HG03432 (cell line): ENCODE results near the gene COQ4.
"Not testable (repeated sequence)": the region's sequence is repeated elsewhere in the genome, so short reads cannot be mapped to it uniquely, and the experiment has no call there.

Experiments
- ATAC-seq: cut with Tn5 transposase; IDR thresholded peaks from one replicate; pipeline ENCODE4 v1.9.1; 2021; ENCODE audit warnings: mild to moderate bottlenecking, moderate library complexity; ENCODE audit not compliant: unreplicated experiment

Gene COQ4

GRCh38 chr9:128298535-128299482 lies 23.8 kb upstream of the COQ4 start:
- ATAC-seq = no peak

DNA sequence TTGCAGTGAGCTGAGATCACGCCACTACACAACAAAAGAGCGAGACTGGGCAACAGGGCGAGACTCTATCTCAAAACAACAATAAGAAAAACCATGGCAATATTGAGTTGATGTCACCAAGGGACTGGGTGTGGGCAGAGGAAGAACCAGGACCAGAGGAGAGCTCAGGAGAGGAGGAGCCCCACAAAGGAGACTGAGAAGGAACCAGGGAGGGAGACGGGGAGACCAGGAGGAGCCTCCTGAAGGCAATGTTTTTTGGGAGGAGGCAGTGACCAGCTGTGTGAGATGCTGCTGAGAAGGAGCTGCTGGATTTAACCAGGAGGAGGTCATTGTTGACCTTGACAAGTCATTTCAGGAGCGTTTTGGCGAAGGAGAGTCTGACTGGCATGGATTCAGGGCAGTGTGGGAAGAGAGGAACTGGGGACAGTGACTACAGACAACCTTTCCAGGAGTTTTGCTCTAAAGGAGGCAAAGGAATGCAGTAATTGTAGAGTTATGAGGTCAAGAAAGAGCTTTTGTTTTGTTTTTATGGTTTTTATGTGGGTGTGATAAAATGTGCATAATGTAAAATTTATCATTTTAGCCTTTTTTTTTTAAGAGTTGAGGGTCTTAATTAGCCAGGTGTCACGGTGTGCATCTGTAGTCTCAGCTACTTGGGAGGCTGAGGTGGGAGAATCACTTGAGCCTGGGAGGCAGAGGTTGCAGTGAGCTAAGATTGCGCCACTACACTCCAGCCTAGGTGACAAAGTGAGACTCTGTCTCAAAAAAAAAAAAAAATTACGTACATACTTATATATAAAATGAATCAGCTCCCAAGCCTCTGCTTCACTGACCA lies 18.3 kb upstream of the COQ4 start:
- no peak for ATAC-seq

GRCh38 chr9:128304971-128305288 lies 17.7 kb upstream of the COQ4 start:
- no peak for ATAC-seq

GRCh38 chr9:128309551-128309950 lies 13.1 kb upstream of the COQ4 start:
- ATAC-seq = no peak

- ATAC-seq = no peak
Observed at GRCh38 chr9:128310461-128310860, 12.2 kb upstream of the COQ4 start.

DNA sequence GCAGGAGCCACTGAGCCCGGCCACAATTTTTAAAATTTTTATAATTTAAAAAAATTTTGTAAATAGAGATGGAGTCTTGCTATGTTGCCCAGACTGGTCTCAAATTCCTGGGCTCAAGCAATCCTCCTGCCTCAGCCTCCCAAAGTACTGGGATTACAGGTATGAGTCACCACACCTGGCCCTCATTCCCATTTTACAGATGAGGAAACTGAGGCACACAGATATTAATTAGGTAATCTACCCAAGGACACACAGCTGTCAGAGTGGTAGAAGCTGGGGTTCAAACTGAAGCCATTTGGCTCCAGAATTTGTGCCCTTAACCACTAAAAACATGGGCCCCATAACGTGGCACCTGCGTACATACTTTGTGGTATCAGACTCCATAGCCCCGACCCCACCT lies 7.9 kb upstream of the COQ4 start:
- ATAC-seq = no peak

- no peak for ATAC-seq
Observed at GRCh38 chr9:128316421-128316820, 6.2 kb upstream of the COQ4 start.

- no peak for ATAC-seq
Observed at GRCh38 chr9:128317629-128318028, 5.0 kb upstream of the COQ4 start.

- no peak for ATAC-seq
Observed at GRCh38 chr9:128321343-128321742, 1.3 kb upstream of the COQ4 start.

GRCh38 chr9:128321879-128322403 lies 698 bp upstream of the COQ4 start:
- ATAC-seq = peak; percentile 16

DNA sequence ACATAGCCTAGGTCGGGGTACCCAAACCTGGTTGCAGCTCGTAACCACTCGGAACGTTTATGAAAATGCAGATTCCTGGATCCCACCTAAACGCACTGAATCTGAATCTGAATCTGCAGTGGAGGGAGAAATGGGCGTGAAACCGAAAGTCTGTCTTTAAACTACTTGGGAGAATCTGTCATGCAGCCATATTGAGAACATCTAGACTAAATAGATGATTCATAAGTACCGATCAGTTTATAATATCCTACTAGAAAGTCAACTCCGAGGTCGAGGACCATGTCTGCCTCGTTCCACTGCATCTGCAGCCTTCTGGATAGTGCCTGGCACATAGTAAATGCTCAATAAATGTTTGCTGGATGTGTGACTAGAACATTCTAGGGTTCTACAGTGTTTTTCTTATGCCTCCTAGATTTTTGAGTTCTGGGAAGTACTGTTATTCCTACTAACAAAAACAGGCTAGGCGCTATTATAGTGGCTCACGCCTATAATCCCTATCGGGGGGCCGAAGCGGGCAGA lies 632 bp downstream of the COQ4 start:
- ATAC-seq = no peak

- no peak for ATAC-seq
Observed at GRCh38 chr9:128323791-128324190, 1.2 kb downstream of the COQ4 start.

DNA sequence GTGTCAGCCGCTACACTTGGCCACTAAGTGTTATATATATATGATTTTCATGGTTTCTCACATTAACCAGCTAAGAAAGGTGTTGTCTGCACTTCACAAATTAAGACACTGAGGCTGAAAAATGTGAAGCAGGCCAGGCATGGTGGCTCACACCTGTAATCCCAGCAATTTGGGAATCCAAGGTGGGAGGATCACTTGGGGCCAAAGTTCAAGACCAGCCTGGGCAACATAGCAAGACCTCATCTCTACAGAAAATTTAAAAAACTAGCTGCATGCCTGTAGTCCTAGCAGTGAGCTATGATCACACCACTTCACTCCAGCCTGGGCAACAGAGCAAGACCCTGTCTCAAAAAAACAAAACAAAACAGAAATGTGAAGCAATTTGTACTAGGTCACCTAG lies 1.8 kb downstream of the COQ4 start:
- ATAC-seq = no peak

DNA sequence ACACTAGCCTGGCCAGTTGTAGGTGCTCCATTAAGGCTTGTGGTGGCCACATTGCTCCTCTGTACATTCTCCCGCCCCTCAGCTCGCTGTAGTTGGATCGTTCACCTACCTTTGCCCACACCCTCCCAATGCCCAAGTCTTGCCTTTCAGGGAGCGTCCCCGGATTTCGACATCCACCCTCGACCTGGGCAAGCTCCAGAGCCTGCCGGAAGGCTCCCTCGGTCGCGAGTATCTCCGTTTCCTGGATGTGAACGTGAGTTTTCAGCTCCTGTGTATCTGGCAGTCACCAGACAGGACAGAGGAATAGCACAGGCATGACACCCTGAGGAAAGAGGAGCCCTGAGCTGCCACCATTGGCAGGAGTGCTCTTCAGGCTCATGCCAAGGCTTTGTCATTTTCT lies 3.0 kb downstream of the COQ4 start:
- ATAC-seq = no peak

GRCh38 chr9:128333451-128333869 lies 10.8 kb downstream of the COQ4 start:
- no peak for ATAC-seq

GRCh38 chr9:128335161-128335560 lies 12.5 kb downstream of the COQ4 start:
- no peak for ATAC-seq

DNA sequence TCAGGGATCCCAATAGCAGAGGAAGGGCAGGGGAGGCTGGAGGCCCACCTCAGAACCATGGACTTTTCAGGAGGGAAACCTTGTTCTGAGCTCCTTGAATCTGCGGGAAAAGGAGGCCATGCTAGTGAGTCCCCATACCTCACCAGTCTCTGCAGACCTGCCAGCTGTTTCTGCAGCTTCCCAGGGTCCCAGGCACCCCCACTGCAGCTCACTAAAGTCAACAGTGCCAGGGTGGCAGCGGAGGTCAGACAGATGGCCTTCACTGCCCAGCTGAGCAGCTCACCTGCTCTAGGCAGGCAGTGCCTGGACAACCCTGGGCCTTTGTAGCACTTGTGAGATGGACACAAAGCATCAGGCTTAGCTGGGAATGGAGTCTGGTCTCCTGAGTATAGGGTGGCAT lies 13.3 kb downstream of the COQ4 start:
- no peak for ATAC-seq

DNA sequence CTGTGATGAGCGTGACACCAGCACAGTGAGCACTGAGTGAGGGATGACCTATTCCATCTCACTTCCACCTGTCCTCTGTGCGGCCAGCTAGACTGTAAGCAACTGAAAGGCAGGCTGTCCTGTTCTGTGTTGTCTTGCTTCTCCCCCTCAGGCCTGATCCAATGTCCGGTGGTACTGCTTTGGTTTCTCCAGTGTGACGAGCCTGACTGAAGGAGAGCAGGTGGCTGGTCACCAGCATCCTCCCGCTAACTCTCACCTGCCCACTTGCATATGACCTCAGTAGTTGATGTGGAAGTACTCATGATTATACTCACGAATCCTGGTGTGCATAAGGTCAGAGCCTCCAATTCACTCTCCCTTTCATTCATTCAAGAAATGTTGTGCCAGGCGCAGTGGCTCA lies 15.3 kb downstream of the COQ4 start:
- ATAC-seq = no peak

GRCh38 chr9:128338852-128339614 lies 16.4 kb downstream of the COQ4 start:
- ATAC-seq = not testable (repeated sequence)

DNA sequence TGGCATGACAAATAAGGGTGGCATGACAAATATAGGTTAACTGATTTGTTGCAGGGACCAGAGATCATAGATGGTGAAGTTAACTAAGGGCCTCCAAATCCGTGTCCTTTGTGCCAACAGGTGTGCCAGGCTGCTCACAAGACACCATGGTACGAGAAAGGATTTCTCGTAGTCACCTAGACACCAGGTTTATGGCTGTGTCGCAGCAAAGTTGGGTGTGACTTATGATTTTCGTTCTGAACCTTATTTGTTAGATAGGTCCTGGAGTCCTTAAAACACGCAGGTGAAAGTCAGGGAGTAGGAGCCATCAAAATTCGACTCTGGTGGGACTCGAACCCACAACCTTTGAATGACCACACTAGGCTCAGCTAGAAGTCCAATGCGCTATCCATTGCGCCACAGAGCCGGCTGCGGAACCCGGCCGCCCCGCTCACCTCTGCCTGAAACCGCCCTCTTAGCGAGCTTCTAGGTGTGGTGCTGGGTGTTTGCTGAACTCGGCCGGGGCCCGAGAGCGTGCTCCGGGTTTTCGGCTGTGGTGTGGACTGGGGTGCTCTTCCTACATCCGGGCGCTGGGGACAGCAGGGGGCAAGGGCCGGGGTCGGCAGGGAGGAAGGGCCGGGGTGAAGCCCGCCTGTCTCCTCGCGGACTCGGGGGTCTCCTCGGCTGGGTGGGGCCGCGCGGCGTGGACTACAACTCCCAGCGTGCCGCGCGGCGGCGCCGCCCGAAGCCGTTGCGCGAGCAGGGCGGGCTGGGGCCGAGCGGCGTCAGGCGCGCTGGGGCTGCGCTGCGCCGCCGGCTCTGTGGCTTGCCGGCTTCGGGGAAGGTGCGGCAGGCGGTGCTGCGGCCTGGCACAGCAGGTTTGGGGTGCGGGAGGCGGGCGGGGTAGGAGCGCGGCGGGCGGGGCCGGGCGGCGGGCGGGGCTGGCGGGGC lies 17.4 kb downstream of the COQ4 start, which contains the start of gene SLC27A4:
Gene SLC27A4 (plus strand): TSS at position 767 of the 930 bp plus-strand sequence. CDS start 2,606 bp downstream, outside the sequence.
- peak; percentile 83 for ATAC-seq
